Mesothelial cell of epicardium (in vitro differentiated cells): Measurements from ENCODE around the gene SLC17A5. TPM values are rescaled to one million over a fixed set of nuclear protein-coding genes. Genes with fewer than 3 reads are reported as not detected.

Experiments
- DNase-seq, 2 experiments: peaks; one replicate each; pipeline ENCODE4 v3.0.0; 2021; ENCODE audit warnings: low spot score in 2 of 2; ENCODE audit not compliant: unreplicated experiment in 2 of 2
- H3K27ac Mint-ChIP-seq: 2 replicates; pipeline ENCODE4 v1.8.0; 2021; ENCODE audit warnings: mixed read lengths
- H3K27me3 Mint-ChIP-seq: 2 replicates; pipeline ENCODE4 v1.8.0; 2021; ENCODE audit warnings: low read depth, mixed read lengths
- H3K36me3 Mint-ChIP-seq: 2 replicates; pipeline ENCODE4 v1.8.0; 2021; ENCODE audit warnings: mixed read lengths
- H3K4me1 Mint-ChIP-seq: 2 replicates; pipeline ENCODE4 v1.8.0; 2021; ENCODE audit warnings: mixed read lengths
- H3K4me3 Mint-ChIP-seq: 2 replicates; pipeline ENCODE4 v1.8.0; 2021; ENCODE audit warnings: mild to moderate bottlenecking, moderate library complexity, mixed read lengths
- H3K9me3 Mint-ChIP-seq: 2 replicates; pipeline ENCODE4 v1.8.0; 2021; ENCODE audit warnings: mixed read lengths
- total RNA-seq: library from RNA; stranded (reverse); gene quantifications from 3 replicates; pipeline ENCODE4 v1.2.1, GENCODE V29; 2021
- TF ChIP-seq, protein P1 (sequence below): fragments of 200-600 bp; sonication (generic); IDR thresholded peaks from one replicate; pipeline ENCODE4 v1.5.0; 2021; ENCODE audit warnings: antibody characterized with exemption; ENCODE audit not compliant: unreplicated experiment

The SLC17A5 gene
- total RNA-seq, 1 donor from 2014 or later, result 11.8 TPM

DNA sequence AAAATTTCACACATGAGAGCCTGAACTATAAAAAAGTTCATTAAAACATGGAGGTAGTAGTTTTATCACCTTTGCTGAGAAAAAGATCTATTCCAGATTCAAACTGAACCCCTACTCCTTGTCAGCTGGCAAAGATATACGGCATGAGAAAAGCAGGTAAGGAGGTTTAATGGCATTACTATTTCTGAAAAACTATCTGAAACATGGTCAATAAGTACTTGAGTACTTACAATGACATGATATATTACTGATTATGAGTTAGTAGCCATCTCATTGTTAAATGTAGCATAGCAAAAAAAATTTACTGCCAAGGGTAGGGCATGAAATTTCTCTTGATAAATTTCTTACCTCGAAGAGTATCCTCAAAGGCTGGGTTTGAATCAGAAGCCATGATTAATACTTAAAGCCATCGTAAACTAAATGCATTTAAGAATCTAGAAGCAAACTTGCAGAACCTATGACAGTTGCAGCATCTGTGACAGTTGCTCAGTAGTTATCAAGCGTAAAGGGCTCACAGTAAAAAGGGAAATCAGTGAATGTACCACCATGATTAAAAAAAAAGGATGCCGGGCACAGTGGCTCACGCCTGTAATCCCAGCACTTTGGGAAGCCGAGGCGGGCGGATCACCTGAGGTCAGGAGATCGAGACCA is 8.7 kb downstream of the SLC17A5 start:
- H3K27ac Mint-ChIP-seq, result peak overlapping the region; percentile 10
- H3K4me3 Mint-ChIP-seq, result peak overlapping the region; percentile 66
- H3K9me3 Mint-ChIP-seq, result no peaks in the 10 kb centered on the region
- H3K36me3 Mint-ChIP-seq, result peaks cover 3% of the 10 kb centered on the region
- peaks cover 38% of the 10 kb centered on the region for H3K4me1 Mint-ChIP-seq
- TF ChIP-seq, protein P1, sequence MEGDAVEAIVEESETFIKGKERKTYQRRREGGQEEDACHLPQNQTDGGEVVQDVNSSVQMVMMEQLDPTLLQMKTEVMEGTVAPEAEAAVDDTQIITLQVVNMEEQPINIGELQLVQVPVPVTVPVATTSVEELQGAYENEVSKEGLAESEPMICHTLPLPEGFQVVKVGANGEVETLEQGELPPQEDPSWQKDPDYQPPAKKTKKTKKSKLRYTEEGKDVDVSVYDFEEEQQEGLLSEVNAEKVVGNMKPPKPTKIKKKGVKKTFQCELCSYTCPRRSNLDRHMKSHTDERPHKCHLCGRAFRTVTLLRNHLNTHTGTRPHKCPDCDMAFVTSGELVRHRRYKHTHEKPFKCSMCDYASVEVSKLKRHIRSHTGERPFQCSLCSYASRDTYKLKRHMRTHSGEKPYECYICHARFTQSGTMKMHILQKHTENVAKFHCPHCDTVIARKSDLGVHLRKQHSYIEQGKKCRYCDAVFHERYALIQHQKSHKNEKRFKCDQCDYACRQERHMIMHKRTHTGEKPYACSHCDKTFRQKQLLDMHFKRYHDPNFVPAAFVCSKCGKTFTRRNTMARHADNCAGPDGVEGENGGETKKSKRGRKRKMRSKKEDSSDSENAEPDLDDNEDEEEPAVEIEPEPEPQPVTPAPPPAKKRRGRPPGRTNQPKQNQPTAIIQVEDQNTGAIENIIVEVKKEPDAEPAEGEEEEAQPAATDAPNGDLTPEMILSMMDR, result no peak
- no peak for DNase-seq
- H3K27me3 Mint-ChIP-seq, result no peaks in the 10 kb centered on the region

DNA sequence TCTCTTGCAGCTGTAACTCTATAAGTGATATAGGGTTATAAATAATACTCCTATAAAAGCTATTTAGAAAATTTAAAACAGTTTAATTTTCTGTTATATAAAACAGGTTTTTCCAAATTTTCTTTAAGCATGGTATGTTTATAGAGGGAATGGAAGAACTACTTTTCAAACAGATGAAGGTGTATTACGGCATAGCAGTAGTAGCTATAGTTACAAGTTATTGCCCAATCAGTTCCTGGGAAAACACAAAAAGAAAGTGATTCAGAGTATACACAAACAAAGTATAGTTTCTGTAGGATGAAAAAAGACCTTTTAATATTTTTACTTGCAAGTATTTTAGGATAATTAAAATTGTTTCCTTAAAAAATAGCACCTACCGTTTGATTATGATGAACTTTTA is 9.8 kb downstream of the SLC17A5 start:
- Mint-ChIP-seq H3K36me3 (peaks cover 3% of the 10 kb centered on the region), H3K4me1 (peaks cover 43% of the 10 kb centered on the region), H3K9me3 (no peaks in the 10 kb centered on the region), H3K27ac (peak overlapping the region; percentile 53), H3K4me3 (no peak overlapping the region), H3K27me3 (no peaks in the 10 kb centered on the region)
- TF ChIP-seq, protein P1, result no peak
- no peak for DNase-seq

DNA sequence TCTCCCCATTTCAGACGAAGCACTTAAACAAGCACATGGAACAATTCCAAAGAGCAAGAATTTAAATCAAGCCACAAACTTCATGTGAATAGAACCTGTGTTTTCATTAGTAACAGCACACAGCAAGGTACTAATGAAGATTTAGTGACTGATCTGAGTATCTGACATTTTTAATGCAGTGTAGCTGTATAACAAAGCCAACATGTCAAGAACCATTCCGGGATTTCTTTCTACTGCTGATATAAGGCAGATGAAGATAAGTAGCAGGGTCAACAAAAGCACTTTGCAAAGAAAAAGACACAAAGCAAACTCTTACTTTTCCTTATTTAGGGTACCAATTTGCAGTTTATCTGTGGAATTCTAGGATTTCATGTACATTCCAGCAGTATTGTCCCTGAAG is 11.3 kb downstream of the SLC17A5 start:
- H3K4me3 Mint-ChIP-seq, result no peak overlapping the region
- peak overlapping the region; percentile 83 for H3K27ac Mint-ChIP-seq
- no peak for DNase-seq
- H3K36me3 Mint-ChIP-seq, result peaks cover 3% of the 10 kb centered on the region
- no peaks in the 10 kb centered on the region for H3K27me3 Mint-ChIP-seq
- H3K4me1 Mint-ChIP-seq, result peaks cover 40% of the 10 kb centered on the region
- TF ChIP-seq, protein P1, result no peak
- no peaks in the 10 kb centered on the region for H3K9me3 Mint-ChIP-seq

DNA sequence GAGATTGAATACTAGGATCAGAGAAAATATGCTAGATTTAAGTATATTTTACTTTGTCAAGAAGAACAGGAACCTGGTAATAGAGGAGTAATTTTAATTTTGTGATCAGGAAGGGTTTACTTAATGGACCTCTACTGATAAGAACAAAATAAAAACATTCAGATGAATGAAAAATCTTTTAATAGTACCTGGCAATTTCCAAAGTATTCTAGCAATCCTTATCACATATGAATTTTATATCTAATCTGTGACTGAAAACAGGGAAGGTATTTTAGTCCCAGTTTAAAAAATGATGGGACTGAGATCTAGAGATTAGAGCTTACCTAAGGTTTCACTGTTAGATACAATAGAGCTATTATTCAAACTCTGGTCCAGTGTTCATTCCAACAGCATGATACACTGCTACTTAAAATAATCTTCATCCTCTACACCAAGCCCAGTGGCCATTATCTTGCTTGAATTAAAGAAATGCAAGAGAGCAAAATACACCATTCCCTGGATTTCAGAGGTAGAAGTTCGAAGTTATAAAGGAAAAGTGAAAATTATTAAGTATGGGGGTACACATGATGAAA is 13.5 kb downstream of the SLC17A5 start:
- DNase-seq, result no peak
- Mint-ChIP-seq H3K4me1 (peaks cover 41% of the 10 kb centered on the region), H3K27me3 (no peaks in the 10 kb centered on the region), H3K27ac (no peak overlapping the region), H3K4me3 (no peak overlapping the region), H3K9me3 (no peaks in the 10 kb centered on the region), H3K36me3 (peaks cover 3% of the 10 kb centered on the region)
- TF ChIP-seq, protein P1, result no peak

DNA sequence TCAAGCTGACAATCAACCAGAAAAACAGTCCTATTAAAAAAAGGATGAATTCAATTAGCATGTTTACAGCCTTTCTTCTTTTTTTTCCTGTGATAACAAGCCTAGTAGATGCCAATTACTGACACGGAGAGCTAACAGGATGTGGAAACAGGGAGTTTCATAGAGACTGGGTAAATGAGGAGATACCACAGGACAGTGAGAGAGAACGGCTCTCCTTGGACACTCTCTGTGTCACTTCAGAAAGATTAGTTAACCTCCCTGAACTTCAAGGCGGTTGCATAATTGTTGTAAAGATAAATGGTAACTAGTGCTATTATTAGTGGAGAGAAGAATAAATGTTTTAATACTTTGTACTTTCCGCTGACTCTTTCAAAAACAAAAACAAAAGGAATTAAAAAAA is 14.8 kb downstream of the SLC17A5 start:
- Mint-ChIP-seq H3K4me3 (no peak overlapping the region), H3K4me1 (peaks cover 33% of the 10 kb centered on the region), H3K27ac (no peak overlapping the region), H3K27me3 (no peaks in the 10 kb centered on the region), H3K36me3 (peaks cover 3% of the 10 kb centered on the region), H3K9me3 (no peaks in the 10 kb centered on the region)
- DNase-seq, result no peak
- TF ChIP-seq, protein P1, result no peak

DNA sequence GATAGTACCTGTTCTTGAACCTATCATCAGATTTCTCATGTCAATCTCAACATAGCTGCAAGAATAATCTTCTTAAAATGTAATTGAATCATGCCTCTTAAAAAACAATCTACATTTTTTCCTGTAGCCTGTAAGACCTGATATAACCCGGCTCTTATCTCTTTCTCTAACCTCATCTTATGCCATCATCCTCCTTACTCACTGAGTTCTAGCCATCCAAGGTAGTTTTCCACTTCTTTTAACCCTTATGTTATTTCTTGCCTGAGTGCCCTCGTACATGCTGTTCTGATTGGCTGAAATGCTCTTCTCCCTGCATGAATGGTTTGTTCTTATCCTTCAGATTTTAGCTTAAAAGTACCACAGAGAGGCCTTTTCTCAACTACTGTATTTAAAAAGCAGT is 16.4 kb downstream of the SLC17A5 start:
- DNase-seq, result no peak
- peaks cover 3% of the 10 kb centered on the region for H3K36me3 Mint-ChIP-seq
- no peak overlapping the region for H3K4me3 Mint-ChIP-seq
- H3K9me3 Mint-ChIP-seq, result no peaks in the 10 kb centered on the region
- no peak overlapping the region for H3K27ac Mint-ChIP-seq
- TF ChIP-seq, protein P1, result no peak
- H3K4me1 Mint-ChIP-seq, result peaks cover 28% of the 10 kb centered on the region
- no peaks in the 10 kb centered on the region for H3K27me3 Mint-ChIP-seq
